HG03521 (cell line): Measurements from ENCODE around the gene LEMD1.
"Not testable (repeated sequence)": the region's sequence is repeated elsewhere in the genome, so short reads cannot be mapped to it uniquely, and the experiment has no call there.

Source experiments
- ATAC-seq: cut with Tn5 transposase; IDR thresholded peaks from one replicate; pipeline ENCODE4 v1.9.1; 2021; ENCODE audit warnings: mild to moderate bottlenecking, moderate library complexity; ENCODE audit not compliant: unreplicated experiment

Gene LEMD1

DNA sequence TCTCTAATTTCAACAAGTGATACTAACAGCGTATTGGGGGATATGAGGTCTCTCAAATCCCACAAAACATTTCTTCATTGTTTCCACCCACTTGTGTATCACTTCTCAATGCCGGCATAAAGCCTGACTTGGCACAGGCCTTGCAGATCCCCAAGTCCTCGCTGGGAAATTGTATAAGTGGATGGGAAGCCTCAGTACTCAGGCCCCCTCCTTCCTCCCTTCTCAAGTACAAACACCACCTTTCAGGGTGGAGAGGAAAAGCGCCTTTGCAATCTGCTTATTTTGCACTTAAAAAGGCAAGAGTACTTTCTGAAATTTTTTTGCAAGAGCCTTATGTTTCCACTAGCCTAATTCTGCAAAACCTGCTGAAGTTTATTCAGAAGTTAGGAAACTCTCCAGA lies 39.3 kb downstream of the LEMD1 start:
- no peak for ATAC-seq

DNA sequence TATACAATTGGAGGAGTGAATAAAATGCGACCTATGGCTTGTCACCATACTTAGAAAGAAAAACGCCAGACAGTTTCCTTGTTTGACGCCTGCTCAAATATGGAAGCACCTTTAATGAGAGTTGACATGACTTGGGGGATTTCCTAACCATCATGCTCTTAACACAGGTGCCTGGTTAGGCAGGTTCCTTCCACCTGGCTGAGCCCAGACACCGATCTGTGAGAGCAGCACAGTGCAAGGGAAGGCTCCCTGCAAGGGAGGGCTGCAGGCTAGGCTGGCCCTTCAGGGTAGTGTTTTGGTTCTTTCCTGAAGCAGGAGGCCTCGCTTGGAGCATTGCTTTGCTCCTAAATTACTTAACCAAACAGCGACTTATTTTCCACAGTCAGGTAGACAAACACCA lies 40.6 kb downstream of the LEMD1 start:
- ATAC-seq: no peak

DNA sequence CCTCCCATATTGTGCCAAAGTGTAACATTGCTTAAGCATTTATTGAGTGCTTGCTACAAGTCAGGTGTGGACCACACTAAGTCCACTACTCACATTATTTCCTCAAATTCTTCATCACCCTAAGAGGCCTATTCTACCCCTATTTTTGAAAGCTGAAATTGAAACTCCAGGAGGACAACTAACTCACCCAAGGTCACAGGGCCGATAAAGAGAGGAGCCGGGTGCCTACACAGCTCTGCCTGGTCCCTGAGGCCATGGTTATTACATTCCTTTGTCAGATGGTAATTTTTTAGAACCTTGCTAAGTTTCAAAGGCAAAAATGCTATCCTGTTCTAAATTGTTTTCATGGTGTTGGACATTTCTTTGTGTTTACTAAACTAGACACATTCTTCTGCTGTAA lies 41.0 kb downstream of the LEMD1 start:
- ATAC-seq: no peak

DNA sequence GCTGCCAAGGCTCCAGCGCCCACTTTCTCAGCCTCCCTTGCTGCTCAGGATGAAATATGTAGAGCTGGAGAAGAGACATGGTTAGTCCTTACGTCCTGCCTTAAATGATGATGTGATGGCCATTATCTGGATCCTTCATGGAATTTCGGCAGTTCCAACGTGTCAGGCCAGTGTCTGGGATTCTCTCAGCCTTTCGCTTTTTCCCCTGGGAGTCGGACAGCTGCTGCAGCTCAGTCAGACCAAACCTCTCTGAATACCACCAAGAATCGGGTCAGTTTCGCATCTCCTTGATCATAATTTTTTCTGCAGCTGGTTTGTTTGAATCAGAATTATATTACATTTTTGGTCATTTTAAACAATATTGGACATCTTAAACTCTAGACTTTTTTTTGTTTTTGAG lies 42.8 kb downstream of the LEMD1 start:
- ATAC-seq: no peak

DNA sequence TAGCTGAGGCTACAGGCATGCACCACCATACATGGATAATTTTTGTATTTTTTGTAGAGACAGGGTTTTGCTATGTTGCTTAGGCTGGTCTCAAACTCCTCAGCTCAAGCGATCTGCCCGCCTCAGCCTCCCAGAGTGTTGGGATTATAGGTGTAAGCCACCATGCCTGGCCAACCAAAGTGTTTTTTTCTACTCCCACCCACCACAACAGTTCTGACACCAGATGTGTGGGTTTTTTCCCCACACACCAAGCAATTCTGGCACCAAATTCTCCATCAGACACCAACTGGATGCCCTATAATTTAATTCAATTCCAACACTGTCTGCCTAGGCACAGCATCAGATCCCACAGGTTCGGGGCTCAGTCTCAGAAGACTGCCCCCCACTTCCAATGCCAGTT lies 44.5 kb downstream of the LEMD1 start:
- ATAC-seq: no peak

DNA sequence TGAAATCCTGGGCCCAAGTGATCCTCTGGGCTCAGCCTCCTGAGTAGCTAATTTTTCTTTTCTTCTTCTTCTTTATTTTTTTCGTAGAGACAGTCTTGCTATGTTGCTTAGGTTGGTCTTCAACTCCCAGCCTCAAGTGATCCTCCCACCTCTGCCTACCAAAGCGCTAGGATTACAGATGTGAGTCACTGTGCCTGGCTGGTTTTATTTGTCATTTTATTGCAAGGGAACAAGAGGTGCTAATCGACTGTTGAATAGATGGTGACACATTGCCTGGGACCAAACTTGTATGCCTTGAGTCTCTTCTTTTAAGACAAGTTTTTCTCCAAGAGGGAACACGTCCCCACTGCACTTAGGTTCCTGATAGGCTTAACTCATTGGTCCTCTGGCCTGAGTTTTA lies 45.1 kb downstream of the LEMD1 start:
- ATAC-seq: no peak

DNA sequence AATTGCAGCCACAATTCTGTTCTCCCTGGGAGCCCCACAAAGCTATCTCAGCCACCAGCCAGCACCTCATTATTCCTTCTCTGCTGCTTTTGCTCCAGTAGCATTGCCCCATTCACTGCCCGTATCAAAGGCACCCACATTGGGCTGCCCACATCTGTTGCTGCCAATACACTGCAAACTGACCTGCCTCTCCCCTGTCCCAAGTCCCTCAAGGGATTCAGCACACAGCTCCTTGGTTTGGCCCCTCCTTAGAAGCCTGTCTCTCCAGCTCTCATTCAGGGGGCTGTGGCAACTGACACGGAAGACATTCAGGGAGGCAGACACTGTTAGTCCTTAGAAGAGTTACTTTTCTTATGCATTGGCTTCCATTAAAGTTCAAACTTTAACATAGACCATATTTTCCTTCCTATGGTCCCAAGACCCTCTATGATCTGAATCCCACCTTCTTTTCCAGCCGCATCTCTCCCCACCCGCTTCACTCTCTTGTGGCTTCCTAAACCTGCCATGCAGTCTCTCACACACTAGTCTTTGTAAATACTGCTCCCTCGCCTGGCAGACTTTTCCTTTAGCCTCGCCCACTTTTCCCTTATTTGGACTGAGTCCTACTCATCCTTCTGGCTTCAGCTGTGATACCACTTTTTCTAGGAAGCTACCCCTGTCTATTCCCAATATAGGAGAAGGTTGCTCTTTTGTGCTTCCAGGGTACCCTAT lies 45.9 kb downstream of the LEMD1 start:
- ATAC-seq: no peak

DNA sequence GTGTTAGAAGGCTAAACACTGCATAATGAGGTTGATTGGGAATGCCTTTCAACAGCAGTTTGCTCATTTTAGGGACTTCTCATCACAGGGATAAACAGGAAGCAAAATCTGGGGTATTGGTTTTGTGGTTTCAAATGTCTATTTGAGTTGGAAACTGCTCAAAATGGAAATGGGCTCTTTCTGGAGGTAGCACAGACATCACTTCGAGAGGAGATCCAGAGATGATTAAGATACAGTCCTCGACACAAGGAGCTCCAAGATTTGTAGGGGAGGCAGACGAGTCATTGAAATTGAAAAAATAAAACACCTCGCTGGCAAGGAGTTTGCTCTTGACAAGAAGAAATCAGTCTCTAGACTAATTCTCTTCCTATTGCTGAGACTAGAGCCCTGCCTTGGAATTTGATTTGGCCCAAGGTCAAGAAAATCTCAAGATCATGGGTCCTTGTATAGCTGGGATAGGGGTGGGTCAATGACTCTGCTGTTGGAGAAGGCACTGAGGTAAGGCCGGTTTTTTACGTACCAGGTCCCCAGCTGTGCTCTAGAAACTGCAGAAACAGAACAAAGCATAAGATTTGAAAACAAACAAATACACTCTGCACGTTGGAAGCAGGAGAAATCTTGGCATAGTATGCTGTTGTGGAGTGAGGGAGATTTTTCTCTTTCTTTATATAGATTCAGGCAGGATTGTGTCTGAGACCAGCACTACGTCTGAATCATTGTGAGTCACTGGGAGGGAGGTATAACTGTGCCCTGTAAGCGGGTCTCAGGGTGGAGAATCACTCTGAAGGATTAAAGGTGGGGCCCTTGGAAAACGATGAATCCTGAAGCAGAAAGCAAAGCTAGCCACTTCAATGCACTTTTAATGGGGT lies 47.4 kb downstream of the LEMD1 start:
- no peak for ATAC-seq

DNA sequence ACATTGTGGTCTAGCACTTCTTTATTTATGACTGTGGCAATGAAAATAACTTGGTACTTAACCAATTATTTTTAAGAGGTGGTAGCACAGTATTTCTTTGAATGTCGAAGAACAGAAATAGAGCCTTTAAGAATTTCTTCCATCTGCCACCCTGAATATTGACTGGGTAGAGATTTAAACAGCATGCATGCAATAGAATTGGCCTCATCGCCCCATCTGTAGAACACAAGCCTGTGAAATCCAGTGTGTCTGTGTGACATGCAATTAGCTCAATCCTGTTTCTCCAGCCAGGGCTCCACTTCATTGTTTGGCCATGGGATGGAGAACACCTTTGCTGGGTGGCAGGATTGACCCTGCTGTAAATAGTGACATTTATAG lies 48.1 kb downstream of the LEMD1 start:
- ATAC-seq: no peak

DNA sequence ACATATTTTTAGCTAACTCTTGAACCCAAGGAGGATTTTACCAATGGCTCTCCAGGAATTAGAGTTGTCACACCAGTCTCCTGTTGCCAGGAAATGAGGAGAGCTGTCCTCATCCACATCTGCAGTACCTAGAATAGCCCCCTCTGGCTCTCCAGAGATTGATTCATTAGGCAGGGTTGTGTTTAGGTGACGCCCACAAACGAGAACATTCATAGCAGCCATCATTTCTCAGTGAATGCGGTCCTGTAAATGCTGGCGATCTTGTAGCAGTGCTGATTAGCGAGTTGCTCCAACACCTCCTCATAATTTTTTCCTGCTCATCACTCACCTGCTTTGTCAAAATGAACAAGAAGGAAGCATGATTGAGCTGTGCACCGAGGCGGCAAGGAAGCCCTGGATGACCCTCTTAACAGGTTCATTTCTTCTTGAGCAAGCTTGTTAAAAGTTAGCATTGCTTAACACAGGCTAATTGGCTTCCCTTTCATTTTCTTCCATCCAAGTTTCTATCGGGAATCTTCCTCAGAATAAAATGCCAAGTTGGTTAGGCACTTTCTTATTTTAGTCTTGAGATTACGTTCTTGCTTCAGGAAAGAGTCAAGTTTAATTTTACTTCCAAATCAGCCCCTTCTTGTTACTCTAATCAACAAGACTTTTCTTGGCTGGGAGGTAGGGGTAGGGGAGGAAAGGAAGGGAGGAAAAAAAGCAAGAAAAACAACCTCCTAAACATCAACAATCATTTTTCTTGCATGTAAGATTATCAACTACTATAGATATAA lies 48.6 kb downstream of the LEMD1 start:
- no peak for ATAC-seq

DNA sequence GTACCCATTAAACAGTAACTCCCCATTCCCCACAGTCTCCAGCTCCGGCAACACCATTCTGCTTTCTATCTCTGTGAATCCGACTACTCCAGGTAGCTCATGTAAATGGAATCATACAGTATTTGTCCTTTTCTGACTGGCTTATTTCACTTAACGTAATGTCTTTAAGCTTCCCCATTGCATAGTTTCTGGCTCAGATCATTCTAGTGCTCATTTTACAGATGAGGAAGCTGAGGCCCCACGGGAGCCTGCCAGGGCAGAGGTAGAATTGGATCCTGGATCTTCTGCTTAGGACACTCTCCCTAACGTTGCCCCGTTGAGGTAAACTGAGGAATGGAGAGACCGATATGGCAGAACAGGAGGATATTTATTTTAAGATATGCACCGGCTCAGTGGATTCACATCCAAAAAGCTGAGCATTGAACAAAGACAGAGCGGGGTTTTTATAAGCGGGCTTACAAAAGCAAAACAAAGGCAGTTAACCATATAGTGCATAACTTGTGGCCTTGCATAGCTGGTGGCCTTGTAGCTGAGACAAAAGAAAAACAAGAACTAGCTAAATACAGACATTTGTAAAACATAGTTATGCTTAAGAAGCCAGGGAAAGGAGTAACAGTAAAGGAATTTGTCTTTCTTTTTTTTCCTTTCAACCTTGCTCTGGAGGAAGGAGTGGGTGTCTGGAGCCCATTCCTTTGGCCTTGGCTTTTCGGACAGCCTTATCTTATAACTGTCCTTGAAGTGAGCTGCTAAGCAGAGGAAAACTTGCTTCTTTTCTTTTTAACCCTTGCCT lies 49.8 kb downstream of the LEMD1 start:
- no peak for ATAC-seq

DNA sequence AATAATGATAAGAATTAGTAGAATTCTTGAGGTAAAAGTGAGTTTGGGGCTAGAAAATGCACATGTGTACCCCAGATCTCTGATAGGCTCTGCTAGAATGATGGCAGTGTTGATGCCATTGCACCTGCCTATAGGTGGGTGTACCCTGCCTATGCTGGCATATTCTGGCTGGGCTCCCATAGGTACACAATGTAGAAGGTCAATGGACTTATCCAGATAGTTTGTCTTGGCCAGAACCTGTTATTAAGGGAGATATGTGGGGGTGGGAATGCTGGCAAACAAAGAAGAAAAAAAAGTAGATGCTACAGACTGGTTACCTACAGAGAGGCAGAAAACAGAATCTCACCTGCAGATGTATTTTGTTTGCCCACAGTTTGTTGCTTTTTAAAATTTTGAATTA lies 51.1 kb downstream of the LEMD1 start:
- ATAC-seq: no peak

DNA sequence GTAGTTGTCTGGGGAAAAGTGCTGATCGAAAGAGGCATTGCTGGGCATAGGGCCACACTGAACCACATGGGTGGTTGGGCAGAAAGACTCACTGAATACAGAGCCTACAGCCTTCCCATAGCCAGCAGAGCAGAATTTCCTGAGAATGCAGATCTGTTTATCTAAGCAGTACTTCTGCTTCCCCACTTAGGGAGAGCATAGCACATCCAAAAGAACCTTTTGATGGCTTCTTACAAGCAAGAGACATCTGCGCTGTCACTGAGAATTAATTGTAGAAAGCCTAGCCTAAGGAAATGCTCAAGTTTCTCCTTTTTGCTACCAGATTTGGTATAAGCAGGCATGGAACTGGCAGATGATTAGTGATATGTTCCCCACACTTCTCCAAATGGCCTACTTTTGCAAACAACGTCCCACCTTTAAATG lies 52.1 kb downstream of the LEMD1 start:
- ATAC-seq: no peak

DNA sequence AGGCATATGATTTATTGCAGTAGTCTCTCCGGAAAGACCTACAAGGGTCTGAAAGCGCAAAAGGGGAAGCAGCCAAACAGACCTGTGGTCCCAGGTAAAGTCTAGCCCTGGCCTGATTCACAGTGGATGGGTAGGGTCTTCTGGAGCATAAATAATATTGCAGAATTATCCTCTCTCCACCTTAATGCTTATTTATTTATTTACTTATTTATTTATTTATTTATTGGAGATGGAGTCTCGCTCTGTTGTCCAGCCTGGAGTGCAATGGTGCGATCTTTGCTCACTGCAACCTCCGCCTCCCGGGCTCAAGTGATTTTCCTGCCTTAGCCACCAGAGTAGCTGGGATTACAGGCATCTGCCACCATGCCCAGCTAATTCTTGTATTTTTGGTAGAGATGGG lies 53.4 kb downstream of the LEMD1 start:
- ATAC-seq: no peak

DNA sequence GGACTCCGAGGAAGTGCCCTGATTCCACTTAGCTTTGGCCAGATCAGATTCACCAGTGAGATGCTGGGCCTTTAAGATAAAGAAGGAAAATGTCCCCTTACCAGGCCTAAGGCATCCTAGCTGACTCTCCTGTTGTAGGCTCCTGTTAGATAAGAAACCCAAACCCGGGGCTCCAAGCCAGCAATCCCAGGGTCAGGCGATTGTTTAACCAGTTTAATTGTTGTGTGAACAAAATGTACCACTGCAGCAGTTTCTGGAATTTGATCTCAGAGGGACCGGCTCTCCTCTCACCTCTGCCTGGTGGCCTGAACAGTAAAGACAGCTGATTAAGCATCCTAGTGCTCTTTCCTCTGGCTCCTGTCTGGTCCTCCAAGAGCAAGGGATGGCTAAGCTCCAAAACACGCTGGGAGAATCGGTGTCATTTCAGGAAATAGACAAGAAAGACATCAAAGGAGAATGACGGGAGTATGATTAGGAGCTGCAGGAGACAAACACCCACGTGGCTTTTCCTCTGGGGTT lies 55.9 kb downstream of the LEMD1 start:
- no peak for ATAC-seq

DNA sequence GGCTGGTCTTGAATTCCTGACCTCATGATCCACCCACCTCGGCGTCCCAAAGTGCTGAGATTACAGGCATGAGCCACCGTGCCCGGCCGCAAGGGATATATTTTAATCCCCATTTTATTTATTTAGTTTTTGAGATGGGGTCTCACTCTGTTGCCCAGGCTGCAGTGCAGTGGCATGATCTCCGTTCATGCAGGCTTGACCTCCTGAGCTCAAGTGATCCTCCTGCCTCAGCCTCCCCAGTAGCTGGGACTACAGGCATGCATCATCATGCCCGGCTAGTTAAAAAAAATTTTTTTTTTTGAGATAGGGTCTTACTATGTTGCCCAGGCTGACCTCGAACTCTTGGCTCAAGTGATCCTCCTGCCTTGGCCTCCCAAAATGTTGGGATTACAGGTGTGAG lies 56.8 kb downstream of the LEMD1 start:
- not testable (repeated sequence) for ATAC-seq

DNA sequence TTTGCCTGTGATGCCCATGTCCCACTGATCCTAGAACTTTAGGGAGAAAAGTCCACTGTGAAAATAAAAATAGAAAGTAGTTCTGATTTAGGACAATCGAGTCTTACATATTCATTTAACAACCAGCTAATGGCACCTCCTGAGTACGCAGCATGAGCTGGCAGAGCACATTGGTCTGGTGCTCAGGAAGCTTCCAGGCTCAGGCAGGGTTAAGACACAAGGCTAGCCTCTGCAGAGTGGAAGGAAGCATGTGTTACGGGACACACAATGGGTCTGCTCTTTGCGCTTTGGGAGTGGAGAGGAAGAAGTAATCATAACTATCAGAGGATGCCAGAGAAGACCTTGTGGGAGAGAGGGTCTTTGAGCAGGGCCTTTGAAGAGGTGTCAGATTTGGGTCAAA lies 61.0 kb downstream of the LEMD1 start:
- ATAC-seq: no peak

DNA sequence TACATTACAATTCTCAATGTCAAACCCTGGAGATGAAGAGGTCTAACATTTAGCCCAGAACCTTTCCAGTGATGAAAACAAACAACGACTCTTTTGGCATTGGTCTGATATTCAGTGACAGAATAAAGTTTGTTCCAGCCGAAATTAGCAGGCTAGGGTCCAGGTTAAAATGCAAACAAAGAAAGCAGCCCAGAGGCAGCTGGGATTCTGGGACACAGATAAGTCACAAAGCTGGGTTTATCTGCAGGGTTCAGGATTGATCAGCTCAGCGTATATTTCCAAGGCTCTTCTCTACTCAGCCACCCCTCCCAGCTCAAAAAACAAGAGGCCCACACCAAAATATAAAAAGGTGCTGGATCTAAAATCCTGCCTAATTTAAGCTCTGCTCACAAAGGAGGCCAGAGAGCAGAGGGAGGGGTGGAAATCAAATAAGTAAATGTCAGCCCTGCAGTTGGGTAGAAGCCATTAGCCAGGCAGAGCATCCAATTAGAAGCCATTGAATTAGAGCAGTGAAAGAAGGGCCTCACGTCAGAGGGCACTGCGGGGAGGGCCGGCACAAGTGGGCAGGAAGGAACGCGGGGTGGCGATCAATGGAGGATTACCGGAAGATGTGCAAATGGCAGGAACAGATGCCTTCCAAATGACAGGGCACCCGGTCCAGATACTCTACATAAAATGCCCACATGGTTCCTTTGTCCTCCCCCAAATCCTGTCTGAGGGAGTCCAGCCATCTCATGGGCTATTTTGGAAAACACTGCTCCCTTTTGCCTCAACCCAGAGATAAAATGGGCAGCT lies 61.9 kb downstream of the LEMD1 start:
- ATAC-seq: no peak

DNA sequence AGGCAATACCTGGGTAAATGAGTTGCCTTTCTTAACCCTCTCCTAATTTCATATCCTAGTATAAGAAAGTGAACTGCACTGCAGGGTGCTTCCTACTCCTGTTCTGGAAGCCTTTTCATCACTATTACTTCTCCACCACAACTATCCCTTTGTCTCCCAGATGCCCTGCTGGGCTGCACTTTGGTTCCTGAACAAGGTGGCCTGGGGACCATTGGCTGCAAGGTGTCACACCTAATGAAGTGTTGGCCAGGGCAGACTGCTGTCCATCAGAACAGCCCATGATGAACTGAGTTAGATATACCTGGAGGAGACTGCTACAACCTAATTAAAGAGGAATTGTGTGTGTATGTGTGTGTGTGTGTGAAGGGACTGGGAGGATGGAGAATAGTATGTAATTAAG lies 63.3 kb downstream of the LEMD1 start:
- ATAC-seq: no peak

DNA sequence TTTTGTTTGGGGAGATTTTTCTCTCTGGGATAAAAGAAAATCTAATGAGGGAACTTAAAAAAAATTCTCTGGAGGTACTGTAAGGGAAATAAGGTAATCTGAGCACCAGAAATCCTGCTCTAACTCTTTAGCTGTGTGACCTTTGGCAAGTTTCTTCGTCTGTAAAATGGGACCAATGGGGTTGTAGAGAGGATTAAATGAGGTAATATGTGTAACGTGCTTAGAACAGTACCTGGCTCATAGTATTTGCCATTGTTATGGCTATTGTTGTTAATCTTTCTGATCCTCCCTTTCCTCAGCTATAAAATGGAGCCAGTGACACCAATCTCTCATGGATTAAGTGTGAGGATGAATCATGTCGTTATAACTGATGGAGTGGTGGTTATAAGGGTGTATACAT lies 64.3 kb downstream of the LEMD1 start:
- no peak for ATAC-seq
